Ramos (cell line): ENCODE results near the gene SETD3.

Experiments used
- in situ Hi-C: fragments of 300-500 bp; cut with MboI; formaldehyde crosslinking; loops from one replicate; pipeline ENCODE4 v1.14.3; 2022; ENCODE audit warnings: low sequenced_read_pairs; ENCODE audit not compliant: unreplicated experiment

The SETD3 gene

GRCh38 chr14:99503848-99504453, 23.3 kb upstream of the SETD3 start:
- in situ Hi-C loops = no loop called here

DNA sequence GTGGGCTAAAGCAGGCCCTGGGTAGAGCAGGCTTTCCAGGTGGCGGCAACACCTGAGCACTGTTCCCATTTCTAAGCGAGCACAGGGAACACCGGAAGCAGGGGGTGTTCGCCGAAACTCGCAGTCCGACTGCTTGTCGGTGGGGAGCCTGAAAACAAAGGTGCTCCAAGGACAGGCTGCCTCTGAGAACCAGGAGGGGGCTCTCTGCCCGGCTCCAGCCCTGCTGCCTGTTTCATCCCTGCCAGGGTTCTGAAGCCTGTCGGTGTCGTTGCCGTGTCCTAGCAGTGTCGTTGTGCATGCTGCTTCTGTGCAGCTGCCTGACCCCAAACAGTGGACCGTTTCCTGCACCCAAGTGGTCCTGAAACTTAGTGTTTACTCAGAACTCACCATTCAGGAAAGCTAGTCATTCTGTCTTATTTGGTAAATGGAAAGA, 22.3 kb upstream of the SETD3 start:
- in situ Hi-C loops = no loop called here

DNA sequence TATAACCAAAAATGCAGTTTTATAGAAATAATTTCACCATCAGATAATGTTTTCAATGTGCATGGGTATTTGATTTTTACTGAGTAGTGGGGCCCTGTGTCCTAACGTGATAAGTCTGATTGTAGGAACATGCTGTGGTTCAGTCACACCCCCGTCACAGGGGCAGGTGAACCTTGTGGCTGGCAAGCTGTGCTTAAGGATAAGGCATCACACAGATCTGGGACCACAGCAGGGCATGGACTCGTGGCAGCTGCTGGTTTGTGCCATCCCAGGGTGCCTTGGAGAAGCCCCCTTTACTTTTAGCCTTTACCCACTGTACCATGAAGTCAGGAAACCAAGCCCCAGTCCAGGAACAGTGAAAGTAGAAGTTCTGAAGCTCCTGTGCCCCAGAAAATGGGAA, 17.2 kb upstream of the SETD3 start:
- in situ Hi-C loops = no loop called here

DNA sequence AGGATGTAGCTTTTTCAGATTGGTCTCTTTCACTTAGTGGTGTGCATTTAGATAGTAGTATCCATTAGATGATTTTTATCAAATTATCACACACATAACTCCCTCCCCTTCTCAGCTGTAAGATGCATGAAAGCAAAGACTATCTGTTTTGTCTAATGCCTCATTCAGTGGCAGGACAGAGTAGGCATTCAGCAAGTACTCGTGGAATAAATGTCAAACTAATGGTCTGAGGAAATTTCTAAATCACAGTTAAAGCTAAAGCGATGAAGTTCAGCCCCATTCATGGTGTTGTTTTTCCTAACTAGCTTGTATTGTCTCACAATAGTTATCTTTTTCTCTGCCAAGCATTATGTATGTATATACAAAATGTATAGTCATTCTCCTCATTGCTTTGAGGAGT, 16.7 kb upstream of the SETD3 start:
- in situ Hi-C loops = no loop called here

- in situ Hi-C loops = no loop called here
Observed at GRCh38 chr14:99484106-99484505, 3.4 kb upstream of the SETD3 start.

GRCh38 chr14:99481745-99482099, 1.1 kb upstream of the SETD3 start:
- in situ Hi-C loops = no loop called here

- in situ Hi-C loops = no loop called here
Observed at GRCh38 chr14:99480917-99481744, 472 bp upstream of the SETD3 start, which contains the start of gene CCNK. Gene CCNK, plus strand, starts transcription at chr14:99481409. Its CDS starts 11,269 bp downstream, at chr14:99492678.

DNA sequence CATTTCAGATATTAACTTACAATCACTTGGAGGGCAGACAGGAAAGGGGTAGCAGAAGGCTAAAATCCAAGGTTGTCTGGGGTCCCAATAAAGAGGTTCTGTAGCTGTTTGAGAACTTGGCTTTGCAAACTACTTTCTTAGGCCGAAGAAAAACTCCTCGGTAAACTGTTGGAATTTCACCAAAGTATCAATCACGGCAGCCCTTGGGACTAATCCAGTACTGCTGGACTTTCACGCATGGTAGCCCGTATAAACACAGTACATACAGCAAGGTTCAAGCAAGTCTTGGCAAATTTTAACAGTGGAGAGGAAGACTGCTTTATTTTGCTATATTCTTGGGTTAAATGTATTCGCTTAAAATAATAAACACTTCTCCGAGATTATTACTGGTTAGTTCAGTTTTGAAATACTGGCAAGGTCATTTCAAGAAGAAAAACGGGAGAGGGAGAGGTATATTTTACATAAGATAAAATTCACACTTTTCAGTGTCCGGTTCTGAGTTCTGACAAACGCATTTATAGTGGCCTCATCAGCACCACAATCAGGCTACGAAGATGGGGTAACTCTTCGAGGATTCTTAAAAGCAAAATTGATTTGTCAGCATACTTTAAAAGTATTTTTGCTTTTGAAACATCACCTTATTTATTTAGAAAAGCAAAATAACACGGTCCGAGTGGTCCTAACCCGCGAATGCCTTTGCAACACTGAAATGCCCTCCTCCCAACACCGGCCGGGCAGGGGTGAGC, 1.3 kb downstream of the SETD3 start:
- in situ Hi-C loops = no loop called here

- in situ Hi-C loops = no loop called here
Observed at GRCh38 chr14:99478128-99478527, 2.5 kb downstream of the SETD3 start.

DNA sequence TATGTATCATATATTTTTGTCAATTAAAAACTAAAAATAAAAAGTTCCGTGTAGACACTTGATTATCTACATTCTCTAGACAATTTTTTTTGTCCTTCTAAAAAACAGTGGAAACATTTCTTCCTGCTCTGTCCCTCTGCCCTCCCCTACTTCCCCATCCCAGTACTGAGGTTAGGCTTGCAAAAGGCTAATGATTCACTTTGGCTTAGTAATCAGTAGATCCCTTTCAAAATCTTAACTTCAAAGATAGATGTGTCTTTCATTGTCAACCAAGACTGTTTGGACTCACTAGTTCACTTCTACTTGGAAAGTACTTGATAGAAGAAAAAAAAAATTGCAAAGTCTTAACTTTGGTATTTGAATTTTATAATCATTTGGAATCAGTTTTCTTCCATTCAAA, 3.8 kb downstream of the SETD3 start:
- in situ Hi-C loops = no loop called here

DNA sequence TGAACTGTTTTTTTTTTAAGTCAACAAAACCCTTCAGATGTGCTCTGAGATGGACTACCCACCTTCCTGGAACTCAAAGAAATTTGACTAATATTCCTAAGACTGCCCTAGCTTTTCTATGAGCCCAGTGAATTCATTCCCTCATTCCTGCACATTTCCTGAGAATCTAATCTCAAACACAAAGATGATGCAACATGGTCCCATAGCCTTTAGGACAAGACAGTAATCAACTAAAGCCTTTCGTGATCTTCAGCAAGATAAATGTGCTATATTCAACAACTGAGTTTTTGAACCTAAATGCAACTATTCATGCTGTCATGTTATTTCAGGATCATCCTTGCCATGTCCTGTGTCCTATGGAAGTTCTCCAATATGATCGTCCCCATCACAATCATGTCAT, 5.0 kb downstream of the SETD3 start:
- in situ Hi-C loops = no loop called here

DNA sequence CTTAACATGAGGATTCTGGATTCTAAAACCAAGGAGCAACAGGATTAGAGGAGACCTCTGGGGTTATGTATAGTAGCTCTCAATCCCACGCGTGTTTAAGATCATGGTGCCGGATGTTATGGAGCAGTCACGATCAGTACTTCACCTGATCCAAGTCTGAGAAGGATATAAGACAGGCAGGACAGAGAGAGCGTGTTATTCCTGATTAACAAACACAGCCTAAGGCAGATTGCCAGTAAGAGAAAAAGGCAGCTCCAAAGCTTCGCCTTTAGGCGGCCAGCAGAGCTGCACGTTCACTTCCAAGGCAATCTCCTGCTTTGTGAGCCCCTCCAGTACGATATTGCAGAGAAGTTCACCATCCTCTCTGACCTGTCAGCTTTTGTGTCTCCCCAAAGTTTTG, 5.5 kb downstream of the SETD3 start:
- in situ Hi-C loops = no loop called here

- in situ Hi-C loops = no loop called here
Observed at GRCh38 chr14:99473458-99473857, 7.2 kb downstream of the SETD3 start.

GRCh38 chr14:99472937-99473336, 7.7 kb downstream of the SETD3 start:
- in situ Hi-C loops = no loop called here

GRCh38 chr14:99471731-99472130, 8.9 kb downstream of the SETD3 start:
- in situ Hi-C loops = no loop called here

DNA sequence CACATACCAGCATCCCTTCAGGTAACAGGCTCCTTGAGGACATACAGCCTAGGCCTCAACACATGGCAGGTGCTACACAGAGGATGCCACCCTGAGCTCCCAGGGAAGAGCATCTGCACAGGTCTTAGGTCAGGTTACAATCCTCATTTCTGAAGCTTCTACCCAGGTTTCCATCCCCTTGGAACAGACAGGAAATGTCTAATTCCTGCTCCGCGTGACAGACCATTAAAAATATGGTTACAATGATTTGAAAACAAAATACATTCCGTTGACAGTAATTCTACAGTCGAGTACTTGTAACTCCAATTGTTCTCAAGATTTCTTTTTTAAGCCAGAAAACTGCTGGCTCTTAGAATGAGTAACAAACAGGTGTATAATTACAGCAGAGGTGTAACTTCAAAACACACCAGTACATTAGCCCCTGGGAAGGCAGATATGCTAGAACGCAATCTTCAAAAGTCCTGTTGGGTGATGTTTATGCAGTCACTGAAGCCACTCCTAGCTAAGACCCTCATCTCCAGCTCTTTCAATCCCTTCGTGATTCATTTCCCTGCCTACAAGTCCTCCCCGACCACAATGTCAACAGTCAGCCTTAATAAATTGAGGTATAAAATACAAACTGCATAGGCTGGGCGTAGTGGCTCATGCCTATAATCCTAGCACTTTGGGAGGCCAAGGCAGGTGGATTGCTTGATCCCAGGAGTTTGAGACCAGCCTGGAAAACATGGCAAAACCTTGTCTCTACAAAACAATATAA, 11.6 kb downstream of the SETD3 start:
- in situ Hi-C loops = no loop called here

GRCh38 chr14:99468081-99468480, 12.6 kb downstream of the SETD3 start:
- in situ Hi-C loops = no loop called here

GRCh38 chr14:99467336-99468078, 13.2 kb downstream of the SETD3 start:
- in situ Hi-C loops = no loop called here

GRCh38 chr14:99466758-99467157, 13.9 kb downstream of the SETD3 start:
- in situ Hi-C loops = no loop called here

- in situ Hi-C loops = no loop called here
Observed at GRCh38 chr14:99465288-99465687, 15.4 kb downstream of the SETD3 start.
